HepG2 (cell line): ENCODE measurements around the gene RETN. TPM values are rescaled to one million over a fixed set of nuclear protein-coding genes. Genes with fewer than 3 reads are reported as not detected.

Source experiments
- FOSL1 ChIP-seq: sonication (generic); formaldehyde crosslinking; IDR thresholded peaks from 2 replicates; pipeline ENCODE4 v1.9.0; 2021; ENCODE audit warnings: missing genetic modification reagents, borderline replicate concordance
- KLF9 ChIP-seq: IDR thresholded peaks from 2 replicates; pipeline ENCODE4 v1.6.1; 2016; ENCODE audit warnings: low read depth
- TEAD3 ChIP-seq: optimal IDR thresholded peaks from 2 replicates; pipeline ENCODE3; 2016; ENCODE audit warnings: borderline replicate concordance
- ZNF775 ChIP-seq: sonication (generic); formaldehyde crosslinking; IDR thresholded peaks from 2 replicates; pipeline ENCODE4 v1.4.0; 2020; ENCODE audit warnings: missing genetic modification reagents, mild to moderate bottlenecking, moderate library complexity, borderline replicate concordance
- ZNF782 ChIP-seq: sonication (generic); formaldehyde crosslinking; IDR thresholded peaks from 2 replicates; pipeline ENCODE4 v1.4.0; 2020; ENCODE audit warnings: missing genetic modification reagents, mild to moderate bottlenecking, borderline replicate concordance
- ZNF850 ChIP-seq: sonication (generic); formaldehyde crosslinking; conservative IDR thresholded peaks from 2 replicates; pipeline ENCODE4 v1.9.0; 2021; ENCODE audit warnings: mild to moderate bottlenecking, missing genetic modification reagents
- polyA plus RNA-seq, 8 experiments: library from polyadenylated mRNA; depleted of rRNA in 3 of 8; stranded (reverse) in 7 of 8; unstranded in 1 of 8; fragments of >200 nt; fragmentation: Illumina TruSeq in 4 of 8; extraction: Trizol in 4 of 8; gene quantifications; 2 replicates each; pipeline versions ENCODE4 v1.2.1 to v1.2.3, GENCODE V29; 2011 to 2016; ENCODE audit warnings: low read depth in 4 of 8, missing spikeins in 1 of 8, mixed read lengths in 1 of 8; ENCODE audit not compliant: insufficient read depth in 1 of 8
- total RNA-seq, 5 experiments: library from RNA; depleted of rRNA; stranded (reverse); fragments of >200 nt; fragmentation: Illumina TruSeq; extraction: Trizol; gene quantifications; 2 replicates each; pipeline ENCODE4 v1.2.3, GENCODE V29; 2016; ENCODE audit warnings: low read depth in 1 of 5
- TF ChIP-seq, protein P1 (sequence below): sonication (generic); formaldehyde crosslinking; IDR thresholded peaks from 2 replicates; pipeline ENCODE4 v1.5.0; 2020; ENCODE audit warnings: mild to moderate bottlenecking, missing genetic modification reagents
- TF ChIP-seq, protein P2 (sequence below), 2 experiments: IDR thresholded peaks; 2 replicates each; pipeline ENCODE4 v1.6.1; 2011 to 2012; ENCODE audit warnings: low read length in 2 of 2, borderline replicate concordance in 1 of 2, low read depth in 1 of 2, mild to moderate bottlenecking in 1 of 2, moderate library complexity in 1 of 2
- TF ChIP-seq, protein P3 (sequence below): sonication (generic); formaldehyde crosslinking; IDR thresholded peaks from 2 replicates; pipeline ENCODE4 v1.5.1; 2020; ENCODE audit warnings: mild to moderate bottlenecking, missing genetic modification reagents, borderline replicate concordance
- TF ChIP-seq, protein P4 (sequence below): sonication (generic); formaldehyde crosslinking; conservative IDR thresholded peaks from 2 replicates; pipeline ENCODE4 v1.8.1; 2023; ENCODE audit warnings: missing genetic modification reagents
- TF ChIP-seq, protein P5 (sequence below): sonication (generic); formaldehyde crosslinking; IDR thresholded peaks from 2 replicates; pipeline ENCODE4 v1.4.0; 2020; ENCODE audit warnings: mild to moderate bottlenecking, low read depth, missing genetic modification reagents
- TF ChIP-seq, protein P6 (sequence below): sonication (generic); formaldehyde crosslinking; IDR thresholded peaks from 2 replicates; pipeline ENCODE4 v1.8.1; 2023; ENCODE audit warnings: mild to moderate bottlenecking, inconsistent platforms, moderate library complexity, missing genetic modification reagents, borderline replicate concordance

The RETN gene
- total and polyA plus RNA-seq, 2 of the 13 experiments (the other 11 are each of a cell fraction or from before 2014, with no cell fraction given): not detected

DNA sequence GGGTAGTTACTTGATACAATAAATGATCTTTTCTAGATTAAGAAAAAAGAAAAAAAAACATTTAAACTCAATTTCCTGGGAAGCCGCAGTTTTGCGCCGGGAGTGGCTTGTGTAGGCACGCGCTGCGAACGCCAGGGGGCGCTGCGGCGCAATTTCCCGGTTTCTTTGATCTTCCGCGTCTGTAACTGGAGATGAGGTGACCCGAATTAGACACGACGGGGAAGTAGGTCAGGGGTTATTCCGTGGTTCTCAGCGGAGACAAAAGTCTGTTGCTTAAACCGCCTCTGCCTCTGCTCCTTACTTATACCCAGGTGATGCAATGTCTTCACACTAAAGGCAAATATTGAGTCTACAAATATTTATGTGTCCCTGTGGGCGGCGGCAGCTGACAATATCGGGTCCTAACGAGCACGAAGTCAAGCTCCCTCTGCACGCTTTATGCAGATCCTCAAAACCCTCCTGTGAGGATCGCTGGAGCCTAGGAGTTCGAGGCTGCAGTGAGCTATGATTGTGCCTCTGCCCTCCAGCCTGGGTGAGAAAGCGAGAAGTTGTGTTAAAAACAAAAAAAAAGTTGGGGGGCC lies 16.7 kb upstream of the RETN start (continued):
- TF ChIP-seq, protein P1, sequence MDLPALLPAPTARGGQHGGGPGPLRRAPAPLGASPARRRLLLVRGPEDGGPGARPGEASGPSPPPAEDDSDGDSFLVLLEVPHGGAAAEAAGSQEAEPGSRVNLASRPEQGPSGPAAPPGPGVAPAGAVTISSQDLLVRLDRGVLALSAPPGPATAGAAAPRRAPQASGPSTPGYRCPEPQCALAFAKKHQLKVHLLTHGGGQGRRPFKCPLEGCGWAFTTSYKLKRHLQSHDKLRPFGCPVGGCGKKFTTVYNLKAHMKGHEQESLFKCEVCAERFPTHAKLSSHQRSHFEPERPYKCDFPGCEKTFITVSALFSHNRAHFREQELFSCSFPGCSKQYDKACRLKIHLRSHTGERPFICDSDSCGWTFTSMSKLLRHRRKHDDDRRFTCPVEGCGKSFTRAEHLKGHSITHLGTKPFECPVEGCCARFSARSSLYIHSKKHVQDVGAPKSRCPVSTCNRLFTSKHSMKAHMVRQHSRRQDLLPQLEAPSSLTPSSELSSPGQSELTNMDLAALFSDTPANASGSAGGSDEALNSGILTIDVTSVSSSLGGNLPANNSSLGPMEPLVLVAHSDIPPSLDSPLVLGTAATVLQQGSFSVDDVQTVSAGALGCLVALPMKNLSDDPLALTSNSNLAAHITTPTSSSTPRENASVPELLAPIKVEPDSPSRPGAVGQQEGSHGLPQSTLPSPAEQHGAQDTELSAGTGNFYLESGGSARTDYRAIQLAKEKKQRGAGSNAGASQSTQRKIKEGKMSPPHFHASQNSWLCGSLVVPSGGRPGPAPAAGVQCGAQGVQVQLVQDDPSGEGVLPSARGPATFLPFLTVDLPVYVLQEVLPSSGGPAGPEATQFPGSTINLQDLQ: no peak
- no peak for TF ChIP-seq KLF9 (CRISPR knock-in tag)
- TF ChIP-seq, protein P2, sequence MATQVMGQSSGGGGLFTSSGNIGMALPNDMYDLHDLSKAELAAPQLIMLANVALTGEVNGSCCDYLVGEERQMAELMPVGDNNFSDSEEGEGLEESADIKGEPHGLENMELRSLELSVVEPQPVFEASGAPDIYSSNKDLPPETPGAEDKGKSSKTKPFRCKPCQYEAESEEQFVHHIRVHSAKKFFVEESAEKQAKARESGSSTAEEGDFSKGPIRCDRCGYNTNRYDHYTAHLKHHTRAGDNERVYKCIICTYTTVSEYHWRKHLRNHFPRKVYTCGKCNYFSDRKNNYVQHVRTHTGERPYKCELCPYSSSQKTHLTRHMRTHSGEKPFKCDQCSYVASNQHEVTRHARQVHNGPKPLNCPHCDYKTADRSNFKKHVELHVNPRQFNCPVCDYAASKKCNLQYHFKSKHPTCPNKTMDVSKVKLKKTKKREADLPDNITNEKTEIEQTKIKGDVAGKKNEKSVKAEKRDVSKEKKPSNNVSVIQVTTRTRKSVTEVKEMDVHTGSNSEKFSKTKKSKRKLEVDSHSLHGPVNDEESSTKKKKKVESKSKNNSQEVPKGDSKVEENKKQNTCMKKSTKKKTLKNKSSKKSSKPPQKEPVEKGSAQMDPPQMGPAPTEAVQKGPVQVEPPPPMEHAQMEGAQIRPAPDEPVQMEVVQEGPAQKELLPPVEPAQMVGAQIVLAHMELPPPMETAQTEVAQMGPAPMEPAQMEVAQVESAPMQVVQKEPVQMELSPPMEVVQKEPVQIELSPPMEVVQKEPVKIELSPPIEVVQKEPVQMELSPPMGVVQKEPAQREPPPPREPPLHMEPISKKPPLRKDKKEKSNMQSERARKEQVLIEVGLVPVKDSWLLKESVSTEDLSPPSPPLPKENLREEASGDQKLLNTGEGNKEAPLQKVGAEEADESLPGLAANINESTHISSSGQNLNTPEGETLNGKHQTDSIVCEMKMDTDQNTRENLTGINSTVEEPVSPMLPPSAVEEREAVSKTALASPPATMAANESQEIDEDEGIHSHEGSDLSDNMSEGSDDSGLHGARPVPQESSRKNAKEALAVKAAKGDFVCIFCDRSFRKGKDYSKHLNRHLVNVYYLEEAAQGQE (IDR thresholded peaks at IDR 0.05; ENCODE audit: borderline replicate concordance in 1 of 2, low read depth in 1 of 2, low read length in 2 of 2): peak in 1 of 2 experiments; percentile 37; a peak in 1 of 4 replicates
- TF ChIP-seq, protein P3, sequence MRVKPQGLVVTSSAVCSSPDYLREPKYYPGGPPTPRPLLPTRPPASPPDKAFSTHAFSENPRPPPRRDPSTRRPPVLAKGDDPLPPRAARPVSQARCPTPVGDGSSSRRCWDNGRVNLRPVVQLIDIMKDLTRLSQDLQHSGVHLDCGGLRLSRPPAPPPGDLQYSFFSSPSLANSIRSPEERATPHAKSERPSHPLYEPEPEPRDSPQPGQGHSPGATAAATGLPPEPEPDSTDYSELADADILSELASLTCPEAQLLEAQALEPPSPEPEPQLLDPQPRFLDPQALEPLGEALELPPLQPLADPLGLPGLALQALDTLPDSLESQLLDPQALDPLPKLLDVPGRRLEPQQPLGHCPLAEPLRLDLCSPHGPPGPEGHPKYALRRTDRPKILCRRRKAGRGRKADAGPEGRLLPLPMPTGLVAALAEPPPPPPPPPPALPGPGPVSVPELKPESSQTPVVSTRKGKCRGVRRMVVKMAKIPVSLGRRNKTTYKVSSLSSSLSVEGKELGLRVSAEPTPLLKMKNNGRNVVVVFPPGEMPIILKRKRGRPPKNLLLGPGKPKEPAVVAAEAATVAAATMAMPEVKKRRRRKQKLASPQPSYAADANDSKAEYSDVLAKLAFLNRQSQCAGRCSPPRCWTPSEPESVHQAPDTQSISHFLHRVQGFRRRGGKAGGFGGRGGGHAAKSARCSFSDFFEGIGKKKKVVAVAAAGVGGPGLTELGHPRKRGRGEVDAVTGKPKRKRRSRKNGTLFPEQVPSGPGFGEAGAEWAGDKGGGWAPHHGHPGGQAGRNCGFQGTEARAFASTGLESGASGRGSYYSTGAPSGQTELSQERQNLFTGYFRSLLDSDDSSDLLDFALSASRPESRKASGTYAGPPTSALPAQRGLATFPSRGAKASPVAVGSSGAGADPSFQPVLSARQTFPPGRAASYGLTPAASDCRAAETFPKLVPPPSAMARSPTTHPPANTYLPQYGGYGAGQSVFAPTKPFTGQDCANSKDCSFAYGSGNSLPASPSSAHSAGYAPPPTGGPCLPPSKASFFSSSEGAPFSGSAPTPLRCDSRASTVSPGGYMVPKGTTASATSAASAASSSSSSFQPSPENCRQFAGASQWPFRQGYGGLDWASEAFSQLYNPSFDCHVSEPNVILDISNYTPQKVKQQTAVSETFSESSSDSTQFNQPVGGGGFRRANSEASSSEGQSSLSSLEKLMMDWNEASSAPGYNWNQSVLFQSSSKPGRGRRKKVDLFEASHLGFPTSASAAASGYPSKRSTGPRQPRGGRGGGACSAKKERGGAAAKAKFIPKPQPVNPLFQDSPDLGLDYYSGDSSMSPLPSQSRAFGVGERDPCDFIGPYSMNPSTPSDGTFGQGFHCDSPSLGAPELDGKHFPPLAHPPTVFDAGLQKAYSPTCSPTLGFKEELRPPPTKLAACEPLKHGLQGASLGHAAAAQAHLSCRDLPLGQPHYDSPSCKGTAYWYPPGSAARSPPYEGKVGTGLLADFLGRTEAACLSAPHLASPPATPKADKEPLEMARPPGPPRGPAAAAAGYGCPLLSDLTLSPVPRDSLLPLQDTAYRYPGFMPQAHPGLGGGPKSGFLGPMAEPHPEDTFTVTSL: peak; percentile 86
- TF ChIP-seq TEAD3: peak; percentile 76
- TF ChIP-seq ZNF850 (CRISPR knock-in tag): 0 out of 2 replicates have a peak, but pooled peaks have one; percentile 71
- TF ChIP-seq FOSL1 (CRISPR knock-in tag): no peak
- TF ChIP-seq, protein P4, sequence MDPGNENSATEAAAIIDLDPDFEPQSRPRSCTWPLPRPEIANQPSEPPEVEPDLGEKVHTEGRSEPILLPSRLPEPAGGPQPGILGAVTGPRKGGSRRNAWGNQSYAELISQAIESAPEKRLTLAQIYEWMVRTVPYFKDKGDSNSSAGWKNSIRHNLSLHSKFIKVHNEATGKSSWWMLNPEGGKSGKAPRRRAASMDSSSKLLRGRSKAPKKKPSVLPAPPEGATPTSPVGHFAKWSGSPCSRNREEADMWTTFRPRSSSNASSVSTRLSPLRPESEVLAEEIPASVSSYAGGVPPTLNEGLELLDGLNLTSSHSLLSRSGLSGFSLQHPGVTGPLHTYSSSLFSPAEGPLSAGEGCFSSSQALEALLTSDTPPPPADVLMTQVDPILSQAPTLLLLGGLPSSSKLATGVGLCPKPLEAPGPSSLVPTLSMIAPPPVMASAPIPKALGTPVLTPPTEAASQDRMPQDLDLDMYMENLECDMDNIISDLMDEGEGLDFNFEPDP (CRISPR knock-in tag): no peak
- peak; percentile 21; the same call in 1 of the 2 replicates for TF ChIP-seq ZNF782 (CRISPR knock-in tag)
- TF ChIP-seq, protein P5, sequence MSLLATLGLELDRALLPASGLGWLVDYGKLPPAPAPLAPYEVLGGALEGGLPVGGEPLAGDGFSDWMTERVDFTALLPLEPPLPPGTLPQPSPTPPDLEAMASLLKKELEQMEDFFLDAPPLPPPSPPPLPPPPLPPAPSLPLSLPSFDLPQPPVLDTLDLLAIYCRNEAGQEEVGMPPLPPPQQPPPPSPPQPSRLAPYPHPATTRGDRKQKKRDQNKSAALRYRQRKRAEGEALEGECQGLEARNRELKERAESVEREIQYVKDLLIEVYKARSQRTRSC: no peak
- TF ChIP-seq ZNF775 (CRISPR knock-in tag): no peak
- TF ChIP-seq, protein P6, sequence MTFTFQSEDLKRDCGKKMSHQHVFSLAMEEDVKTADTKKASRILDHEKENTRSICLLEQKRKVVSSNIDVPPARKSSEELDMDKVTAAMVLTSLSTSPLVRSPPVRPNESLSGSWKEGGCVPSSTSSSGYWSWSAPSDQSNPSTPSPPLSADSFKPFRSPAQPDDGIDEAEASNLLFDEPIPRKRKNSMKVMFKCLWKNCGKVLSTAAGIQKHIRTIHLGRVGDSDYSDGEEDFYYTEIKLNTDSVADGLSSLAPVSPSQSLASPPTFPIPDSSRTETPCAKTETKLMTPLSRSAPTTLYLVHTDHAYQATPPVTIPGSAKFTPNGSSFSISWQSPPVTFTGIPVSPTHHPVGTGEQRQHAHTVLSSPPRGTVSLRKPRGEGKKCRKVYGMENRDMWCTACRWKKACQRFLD: no peak
